HEK293T (cell line): ENCODE results near the gene ASIC3.

Experiments used
- CTCF ChIA-PET: fragments of 350-600 bp; formaldehyde crosslinking; extraction: SDS; loops from one replicate; lab custom pipeline; 2021; ENCODE audit warnings: antibody characterized with exemption, inconsistent platforms; lab: Yijun Ruan, JAX
- POLR2A ChIA-PET: fragments of 350-600 bp; formaldehyde crosslinking; extraction: SDS; loops from one replicate; lab custom pipeline; 2020; ENCODE audit warnings: antibody characterized with exemption, inconsistent platforms; lab: Yijun Ruan, JAX
- DNase-seq: peaks from one replicate; pipeline ENCODE4 v3.0.0; 2012; ENCODE audit warnings: mixed read lengths; ENCODE audit errors: extremely low spot score
- ARNT ChIP-seq: fragments of 450-650 bp; IDR thresholded peaks from 2 replicates; pipeline ENCODE4 v1.6.1; 2017; ENCODE audit warnings: mild to moderate bottlenecking
- BHLHE40 ChIP-seq: fragments of 450-650 bp; IDR thresholded peaks from 2 replicates; pipeline ENCODE4 v1.6.1; 2016; ENCODE audit warnings: mild to moderate bottlenecking, moderate library complexity, borderline replicate concordance
- CTBP1 ChIP-seq: fragments of 450-650 bp; IDR thresholded peaks from 2 replicates; pipeline ENCODE4 v1.6.1; 2016; ENCODE audit warnings: borderline replicate concordance
- ELF4 ChIP-seq: fragments of 450-650 bp; IDR thresholded peaks from 2 replicates; pipeline ENCODE4 v1.6.1; 2017; ENCODE audit warnings: antibody characterized with exemption
- FOXA1 ChIP-seq: fragments of 450-650 bp; IDR thresholded peaks from 2 replicates; pipeline ENCODE4 v1.6.1; 2016; ENCODE audit warnings: mild to moderate bottlenecking
- FOXK2 ChIP-seq: fragments of 450-650 bp; IDR thresholded peaks from 2 replicates; pipeline ENCODE4 v1.6.1; 2016; ENCODE audit warnings: mild to moderate bottlenecking
- FOXM1 ChIP-seq: fragments of 450-650 bp; IDR thresholded peaks from 2 replicates; pipeline ENCODE4 v1.6.1; 2017; ENCODE audit warnings: mild to moderate bottlenecking, borderline replicate concordance
- HDGF ChIP-seq: fragments of 450-650 bp; IDR thresholded peaks from 2 replicates; pipeline ENCODE4 v1.6.1; 2017; ENCODE audit warnings: antibody characterized with exemption, borderline replicate concordance
- L3MBTL2 ChIP-seq: fragments of 450-650 bp; conservative IDR thresholded peaks from 2 replicates; pipeline ENCODE4 v1.6.1; 2016; ENCODE audit warnings: mild to moderate bottlenecking
- LEF1 ChIP-seq: fragments of 450-650 bp; IDR thresholded peaks from 2 replicates; pipeline ENCODE4 v1.6.1; 2017; ENCODE audit warnings: mild to moderate bottlenecking, borderline replicate concordance
- NFRKB ChIP-seq: fragments of 450-650 bp; IDR thresholded peaks from 2 replicates; pipeline ENCODE4 v1.6.1; 2016; ENCODE audit warnings: mild to moderate bottlenecking, moderate library complexity
- SP1 ChIP-seq: fragments of 450-650 bp; IDR thresholded peaks from 2 replicates; pipeline ENCODE4 v1.6.1; 2017
- SUZ12 ChIP-seq: fragments of 450-650 bp; IDR thresholded peaks from 2 replicates; pipeline ENCODE4 v1.6.1; 2016; ENCODE audit warnings: mild to moderate bottlenecking
- TARDBP ChIP-seq: fragments of 450-650 bp; IDR thresholded peaks from 2 replicates; pipeline ENCODE4 v1.6.1; 2016
- ZNF384 ChIP-seq: fragments of 450-650 bp; IDR thresholded peaks from 2 replicates; pipeline ENCODE4 v1.6.1; 2016
- TF ChIP-seq, protein P1 (sequence below): fragments of 450-650 bp; IDR thresholded peaks from 2 replicates; pipeline ENCODE4 v1.6.1; 2016

Gene ASIC3

DNA sequence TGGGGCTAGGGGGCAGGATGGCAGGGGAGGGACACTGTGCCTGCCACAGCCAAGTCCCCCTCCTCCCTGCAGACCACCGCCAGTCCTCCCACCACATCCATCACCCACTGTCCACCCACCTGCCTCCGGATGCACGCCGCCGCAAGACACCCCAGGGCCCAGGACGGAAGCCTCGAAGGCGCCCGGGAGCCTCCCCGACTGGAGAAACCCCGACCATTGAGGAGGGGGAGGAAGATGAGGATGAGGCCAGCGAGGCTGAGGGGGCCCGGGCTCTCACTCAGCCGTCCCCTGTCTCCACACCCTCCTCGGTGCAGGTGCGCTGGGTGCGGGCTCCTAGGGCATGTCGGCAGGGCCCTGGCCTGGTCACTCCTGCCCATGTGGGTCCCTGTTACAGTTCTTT is 16.1 kb downstream of the ASIC3 start:
- ChIA-PET POLR2A (no interaction called here), CTCF (no interaction called here)
- DNase-seq: no peak
- TF ChIP-seq BHLHE40 (no peak), ARNT (no peak), CTBP1 (no peak), L3MBTL2 (no peak)
- TF ChIP-seq, protein P1, sequence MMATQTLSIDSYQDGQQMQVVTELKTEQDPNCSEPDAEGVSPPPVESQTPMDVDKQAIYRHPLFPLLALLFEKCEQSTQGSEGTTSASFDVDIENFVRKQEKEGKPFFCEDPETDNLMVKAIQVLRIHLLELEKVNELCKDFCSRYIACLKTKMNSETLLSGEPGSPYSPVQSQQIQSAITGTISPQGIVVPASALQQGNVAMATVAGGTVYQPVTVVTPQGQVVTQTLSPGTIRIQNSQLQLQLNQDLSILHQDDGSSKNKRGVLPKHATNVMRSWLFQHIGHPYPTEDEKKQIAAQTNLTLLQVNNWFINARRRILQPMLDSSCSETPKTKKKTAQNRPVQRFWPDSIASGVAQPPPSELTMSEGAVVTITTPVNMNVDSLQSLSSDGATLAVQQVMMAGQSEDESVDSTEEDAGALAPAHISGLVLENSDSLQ: no peak

DNA sequence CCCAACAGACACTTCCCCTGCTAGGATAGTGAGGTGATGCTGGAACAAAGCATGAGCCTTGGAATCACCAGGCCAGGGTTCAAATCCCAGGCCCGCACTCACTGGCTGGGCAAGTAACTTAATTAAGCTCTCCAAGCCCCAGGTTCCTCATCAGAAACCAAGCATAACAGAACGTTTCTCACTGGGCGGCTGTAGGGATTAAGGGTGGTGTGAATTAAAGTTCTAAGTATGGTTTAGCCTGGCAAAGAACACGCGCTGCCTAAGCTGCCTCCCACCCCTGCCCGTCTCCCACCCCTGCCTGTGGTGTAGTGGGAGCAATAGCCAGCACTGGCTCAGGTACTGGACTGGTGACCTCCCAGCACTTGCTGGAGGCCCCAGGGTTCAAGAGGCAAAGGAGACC is 16.7 kb downstream of the ASIC3 start:
- ChIA-PET POLR2A (no interaction called here), CTCF (interaction anchor here (0.7 kb wide), 1 partner anchor 54 kb away, joined by 3 read pairs; no protein-coding TSS in a partner anchor)
- no peak for DNase-seq
- no peak for TF ChIP-seq ELF4
- TF ChIP-seq FOXA1: no peak
- no peak for TF ChIP-seq ZNF384

DNA sequence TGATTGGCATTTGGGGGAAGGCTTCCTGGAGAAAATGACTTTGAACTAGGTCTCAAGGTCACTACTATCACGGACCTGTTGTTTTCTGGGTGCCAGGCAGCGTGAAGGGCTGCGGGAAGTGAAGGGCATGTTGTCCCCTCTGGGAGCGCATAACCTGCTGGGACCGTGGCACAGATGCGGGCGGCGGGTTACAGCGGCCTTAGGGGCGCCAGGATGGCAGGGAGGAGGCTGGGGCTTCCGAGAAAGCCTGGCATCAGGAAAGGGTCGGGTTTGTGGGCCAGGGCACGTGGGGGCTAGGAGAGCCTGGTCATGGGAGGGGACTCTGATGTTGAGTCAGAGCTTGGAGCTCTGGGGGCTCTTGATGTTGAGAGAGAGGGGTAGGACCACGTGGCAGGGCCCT is 17.2 kb downstream of the ASIC3 start:
- TF ChIP-seq FOXK2 (no peak), FOXA1 (no peak), ZNF384 (no peak), BHLHE40 (no peak), SP1 (no peak), NFRKB (no peak), ELF4 (no peak)
- ChIA-PET POLR2A (interaction anchor here (0.8 kb wide), 1 partner anchor 15 kb away, joined by 3 read pairs; the partner anchor contains the start of gene FASTK), CTCF (interaction anchor here (0.7 kb wide), 1 partner anchor 54 kb away, joined by 3 read pairs; no protein-coding TSS in a partner anchor)
- no peak for DNase-seq

DNA sequence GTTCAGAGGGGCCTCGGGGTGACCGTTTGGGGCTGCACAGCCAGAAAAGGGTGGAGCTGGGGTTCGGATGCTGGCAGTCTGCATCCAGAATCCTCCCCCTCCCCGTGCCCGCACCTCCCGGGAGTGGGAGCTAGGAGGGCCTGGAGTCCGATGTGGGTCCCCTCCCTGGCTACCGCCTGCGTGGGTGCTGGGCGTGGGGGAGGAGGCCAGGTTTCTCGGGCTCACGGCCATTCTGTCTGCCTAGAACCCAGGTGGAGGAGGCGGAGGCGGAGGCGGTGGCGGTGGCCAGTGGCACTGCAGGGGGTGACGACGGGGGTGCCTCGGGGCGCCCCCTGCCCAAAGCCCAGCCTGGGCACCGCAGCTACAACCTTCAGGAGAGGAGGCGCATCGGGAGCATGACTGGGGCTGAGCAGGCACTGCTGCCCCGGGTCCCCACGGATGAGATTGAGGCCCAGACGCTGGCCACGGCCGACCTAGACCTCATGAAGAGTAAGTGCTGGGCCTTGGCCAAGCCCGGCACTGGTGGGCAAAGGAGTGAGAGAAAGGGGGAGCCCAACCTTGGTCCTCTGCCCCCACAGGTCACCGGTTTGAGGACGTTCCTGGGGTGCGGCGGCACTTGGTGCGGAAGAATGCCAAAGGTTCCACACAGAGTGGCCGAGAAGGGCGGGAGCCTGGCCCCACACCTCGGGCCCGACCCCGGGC is 18.1 kb downstream of the ASIC3 start:
- ChIA-PET POLR2A (interaction anchor here (0.8 to 2.7 kb wide), 3 partner anchors 11 to 19 kb away, joined by 3 to 11 read pairs (median 5); partner anchors contain the start of gene FASTK), CTCF (interaction anchor here (0.8 to 1.8 kb wide), 2 partner anchors 10 to 45 kb away, joined by 3 to 6 read pairs; no protein-coding TSS in a partner anchor)
- no peak for TF ChIP-seq ZNF384
- DNase-seq: no peak

DNA sequence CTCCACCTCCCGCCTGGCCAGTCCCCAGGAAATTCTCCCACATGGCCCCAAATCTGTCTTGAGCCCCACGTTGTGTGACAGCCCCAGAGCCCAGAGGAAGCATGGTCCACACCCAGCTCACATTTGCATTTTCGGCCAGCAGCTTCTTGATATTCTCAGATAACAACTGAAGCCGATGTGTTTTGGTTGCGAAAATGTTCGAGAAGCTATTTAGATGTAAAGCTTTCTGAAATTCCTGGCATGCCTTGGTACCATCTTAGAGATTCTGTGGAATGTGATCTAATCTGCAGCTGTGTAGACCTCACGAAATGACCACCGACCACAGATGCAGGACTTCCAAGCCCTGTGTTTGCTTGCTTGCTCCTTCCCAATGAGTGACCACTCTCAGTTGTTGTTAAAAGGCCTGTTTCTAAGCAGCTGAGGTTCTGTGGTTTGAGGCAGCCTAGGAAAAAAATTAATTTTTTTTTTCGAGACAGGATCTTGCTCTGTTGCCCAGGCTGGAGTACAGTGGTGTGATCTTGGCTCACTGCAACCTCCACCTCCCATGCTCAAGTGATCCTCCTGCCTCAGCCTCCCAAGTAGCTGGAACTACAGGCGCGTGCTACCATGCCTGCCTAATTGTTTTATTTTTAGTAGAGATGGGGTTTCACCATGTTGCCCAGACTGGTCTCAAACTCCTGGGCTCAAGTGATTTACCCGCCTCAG is 19.9 kb downstream of the ASIC3 start:
- DNase-seq: no peak
- ChIA-PET POLR2A (interaction anchor here (0.6 to 3.4 kb wide), 5 partner anchors 8 to 20 kb away, joined by 3 to 16 read pairs (median 5); partner anchors contain the start of gene FASTK), CTCF (no interaction called here)
- TF ChIP-seq SP1 (no peak), FOXM1 (no peak), CTBP1 (no peak), FOXA1 (no peak), LEF1 (no peak), HDGF (no peak), SUZ12 (no peak), L3MBTL2 (no peak), ZNF384 (no peak), ARNT (no peak), TARDBP (no peak), ELF4 (no peak), FOXK2 (no peak), NFRKB (no peak), BHLHE40 (no peak)
- TF ChIP-seq, protein P1: no peak

DNA sequence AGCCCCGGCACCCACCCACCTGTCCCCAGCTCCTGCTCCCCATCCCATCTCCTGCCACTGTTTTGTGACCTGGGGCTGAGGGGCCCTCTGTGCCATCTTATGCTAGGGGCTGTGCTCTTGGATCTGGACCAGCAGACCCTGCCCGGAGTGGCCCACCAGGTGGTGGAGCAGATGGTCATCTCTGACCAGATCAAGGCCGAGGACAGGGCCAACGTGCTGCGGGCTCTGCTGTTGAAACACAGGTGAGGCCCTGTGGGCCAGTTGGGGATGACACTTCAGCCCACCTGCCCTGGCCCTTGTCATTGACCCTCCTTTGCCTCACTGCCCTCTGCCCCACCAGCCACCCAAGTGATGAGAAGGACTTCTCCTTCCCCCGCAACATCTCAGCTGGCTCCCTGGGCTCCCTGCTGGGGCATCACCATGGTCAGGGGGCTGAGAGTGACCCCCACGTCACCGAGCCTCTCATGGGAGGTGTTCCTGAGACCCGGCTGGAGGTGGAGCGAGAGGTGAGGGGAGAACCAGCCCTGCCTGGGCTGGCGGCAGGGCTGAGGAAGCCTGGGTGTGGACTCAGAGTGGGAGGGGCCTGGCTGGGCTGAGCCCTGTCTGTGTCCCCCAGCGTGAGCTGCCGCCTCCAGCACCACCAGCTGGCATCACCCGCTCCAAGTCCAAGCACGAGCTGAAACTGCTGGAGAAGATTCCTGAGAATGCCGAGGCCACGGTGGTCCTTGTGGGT is 21.7 kb downstream of the ASIC3 start:
- ChIA-PET POLR2A (interaction anchor here (1.7 to 3.4 kb wide), 2 partner anchors 11 to 15 kb away, joined by 5 to 16 read pairs; partner anchors contain the start of gene FASTK), CTCF (no interaction called here)
- no peak for DNase-seq
- TF ChIP-seq FOXA1 (no peak), SUZ12 (no peak), ELF4 (no peak), ZNF384 (no peak), NFRKB (no peak), HDGF (no peak), ARNT (no peak), CTBP1 (no peak)
- TF ChIP-seq, protein P1: no peak
